Mesangial cell (primary cell): Measurements from ENCODE around the gene CNPY1. TPM values are rescaled to one million over a fixed set of nuclear protein-coding genes. Genes with fewer than 3 reads are reported as not detected.

ENCODE experiments used
- total RNA-seq: library from RNA; depleted of rRNA; stranded (reverse); fragments of >200 nt; gene quantifications from 2 replicates; pipeline ENCODE4 v1.2.3, GENCODE V29; 2015

CNPY1 gene
- not detected in 2 replicates for total RNA-seq

DNA sequence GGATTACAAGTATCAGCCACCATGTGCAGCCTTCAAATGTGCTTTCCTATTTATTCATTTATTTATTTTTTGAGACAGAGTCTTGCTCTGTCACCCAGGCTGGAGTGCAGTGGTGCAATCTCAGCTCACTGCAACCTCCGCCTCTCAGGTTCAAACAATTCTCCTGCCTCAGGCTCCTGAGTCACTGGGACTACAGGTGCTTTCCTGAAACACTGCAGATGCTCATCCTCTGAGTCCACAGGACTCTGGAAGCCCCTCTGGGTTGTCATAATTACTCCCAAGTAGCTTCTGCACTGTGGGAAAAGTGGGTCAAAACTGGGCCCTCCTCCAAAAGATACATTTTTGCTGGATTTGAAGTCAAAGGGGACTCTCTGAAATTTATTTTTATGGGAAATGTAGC is at the start of gene CNPY1:
Gene CNPY1 (minus strand): TSS at position 111 of the 400 bp plus-strand sequence. CDS start 630 bp downstream, outside the sequence.

DNA sequence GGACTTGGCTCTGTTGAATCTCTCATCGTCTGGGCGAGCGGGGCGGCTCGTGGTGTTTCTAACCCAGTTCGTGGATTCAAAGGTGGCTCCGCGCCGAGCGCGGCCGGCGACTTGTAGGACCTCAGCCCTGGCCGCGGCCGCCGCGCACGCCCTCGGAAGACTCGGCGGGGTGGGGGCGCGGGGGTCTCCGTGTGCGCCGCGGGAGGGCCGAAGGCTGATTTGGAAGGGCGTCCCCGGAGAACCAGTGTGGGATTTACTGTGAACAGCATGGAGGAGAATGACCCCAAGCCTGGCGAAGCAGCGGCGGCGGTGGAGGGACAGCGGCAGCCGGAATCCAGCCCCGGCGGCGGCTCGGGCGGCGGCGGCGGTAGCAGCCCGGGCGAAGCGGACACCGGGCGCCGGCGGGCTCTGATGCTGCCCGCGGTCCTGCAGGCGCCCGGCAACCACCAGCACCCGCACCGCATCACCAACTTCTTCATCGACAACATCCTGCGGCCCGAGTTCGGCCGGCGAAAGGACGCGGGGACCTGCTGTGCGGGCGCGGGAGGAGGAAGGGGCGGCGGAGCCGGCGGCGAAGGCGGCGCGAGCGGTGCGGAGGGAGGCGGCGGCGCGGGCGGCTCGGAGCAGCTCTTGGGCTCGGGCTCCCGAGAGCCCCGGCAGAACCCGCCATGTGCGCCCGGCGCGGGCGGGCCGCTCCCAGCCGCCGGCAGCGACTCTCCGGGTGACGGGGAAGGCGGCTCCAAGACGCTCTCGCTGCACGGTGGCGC is 88.1 kb downstream of the CNPY1 start, which contains the start of gene EN2:
Gene EN2 (plus strand): TSS at position 19 of the 767 bp plus-strand sequence. CDS start 249 bp downstream, at position 268.

Other genes starting within 250 kb of the CNPY1 start
- gene INSIG1, start 248.7 kb downstream of the CNPY1 start, total RNA-seq, result 133 and 241 TPM in 2 replicates
- not detected in 2 replicates for gene EN2, start 88.4 kb downstream of the CNPY1 start, total RNA-seq
- 14.0 and 20.9 TPM in 2 replicates for gene RBM33, start 98.1 kb upstream of the CNPY1 start, total RNA-seq